ENCODE results near the gene KIFBP.
"Not testable (repeated sequence)": the region's sequence is repeated elsewhere in the genome, so short reads cannot be mapped to it uniquely, and the experiment has no call there.

KIFBP gene

DNA sequence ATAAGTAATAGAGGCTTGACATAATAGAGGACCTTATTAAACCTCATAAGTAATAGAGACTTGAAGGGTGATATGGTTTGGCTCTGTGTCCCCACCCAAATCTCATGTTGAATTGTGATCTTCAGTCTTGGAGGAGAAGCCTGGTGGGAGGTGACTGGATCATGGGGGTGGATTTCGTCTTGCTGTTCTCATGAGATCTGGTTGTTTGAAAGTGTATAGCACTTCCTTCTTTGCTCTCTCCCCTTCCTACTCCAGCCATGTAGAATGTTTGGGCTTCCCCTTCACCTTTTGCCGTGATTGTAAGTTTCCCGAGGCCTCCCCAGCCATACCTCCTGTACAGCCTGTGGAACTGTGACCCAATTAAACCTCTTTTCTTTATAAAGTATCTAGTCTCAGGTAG, 8.6 kb downstream of the KIFBP start:
- no peak for DNase-seq (ENCODE audit: low read depth in 2 of 2)

DNA sequence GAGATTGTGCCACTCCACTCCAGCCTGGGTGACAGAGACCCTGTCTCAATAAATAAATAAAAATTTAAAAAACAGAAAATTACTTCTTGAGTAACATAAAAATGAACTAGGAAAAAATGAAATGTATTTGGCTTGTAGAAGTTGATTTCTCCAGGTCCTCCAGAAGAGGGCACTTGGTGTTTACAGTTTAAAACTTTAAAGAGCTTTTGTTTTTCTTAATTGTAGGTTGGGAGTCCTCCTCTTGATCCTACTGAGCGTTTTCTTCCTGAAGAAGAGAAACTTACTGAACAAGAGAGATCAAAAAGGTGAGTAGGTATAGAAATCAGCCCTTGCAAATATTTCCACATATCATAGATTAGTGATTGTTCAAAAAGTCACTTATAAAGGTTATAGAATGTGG, 16.2 kb downstream of the KIFBP start:
- DNase-seq (ENCODE audit: low read depth in 2 of 2), result no peak

DNA sequence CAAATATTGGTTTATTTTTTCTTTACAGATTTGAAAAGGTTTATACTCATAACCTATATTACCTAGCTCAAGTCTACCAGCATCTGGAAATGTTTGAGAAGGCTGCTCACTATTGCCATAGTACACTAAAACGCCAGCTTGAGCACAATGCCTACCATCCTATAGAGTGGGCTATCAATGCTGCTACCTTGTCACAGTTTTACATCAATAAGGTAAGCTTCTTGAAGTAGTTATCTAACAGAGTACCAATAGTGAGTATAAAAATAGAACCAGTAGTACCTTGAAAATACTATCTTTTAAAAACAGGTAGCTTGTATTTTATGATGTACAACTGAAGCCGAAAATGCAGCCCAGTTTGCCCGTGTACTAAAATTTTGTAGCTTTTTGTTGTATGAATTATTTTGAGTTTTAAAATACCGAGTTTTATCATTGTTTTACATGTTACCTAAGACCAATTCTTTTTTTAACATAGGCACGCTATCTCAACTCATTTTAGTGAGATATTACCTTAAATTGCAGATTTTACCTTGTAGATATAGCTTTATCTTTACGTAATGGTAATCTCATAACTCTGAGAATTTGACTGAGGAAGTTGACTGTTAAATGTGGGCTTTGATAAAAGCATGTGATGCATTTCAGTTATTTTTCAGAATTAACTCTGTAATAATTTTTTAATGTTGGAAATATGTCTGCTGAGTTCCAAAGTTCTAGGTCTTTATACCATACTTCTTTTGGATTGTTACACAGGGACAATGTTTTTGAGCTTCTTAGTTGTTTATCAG, 17.3 kb downstream of the KIFBP start:
- no peak for DNase-seq (ENCODE audit: low read depth in 2 of 2)

DNA sequence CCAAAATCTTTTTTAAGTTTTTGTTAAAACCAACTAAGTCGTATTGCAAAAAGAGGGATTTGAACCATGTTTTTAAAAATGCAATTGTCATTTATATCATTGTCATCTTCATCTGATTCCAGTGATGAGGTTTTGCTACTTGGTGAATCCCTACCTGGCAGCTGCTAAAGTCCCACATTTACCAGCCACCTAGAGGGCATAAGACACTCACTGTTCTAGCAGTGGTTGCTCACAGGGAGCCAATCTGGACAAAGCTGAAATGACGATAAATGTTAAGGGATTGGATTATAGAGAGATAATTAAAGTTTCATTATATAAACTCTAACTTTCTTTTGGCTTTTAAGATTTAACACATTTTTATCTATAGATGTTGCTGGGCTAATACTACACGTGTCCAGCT, 18.7 kb downstream of the KIFBP start:
- DNase-seq (ENCODE audit: low read depth in 2 of 2), result no peak

DNA sequence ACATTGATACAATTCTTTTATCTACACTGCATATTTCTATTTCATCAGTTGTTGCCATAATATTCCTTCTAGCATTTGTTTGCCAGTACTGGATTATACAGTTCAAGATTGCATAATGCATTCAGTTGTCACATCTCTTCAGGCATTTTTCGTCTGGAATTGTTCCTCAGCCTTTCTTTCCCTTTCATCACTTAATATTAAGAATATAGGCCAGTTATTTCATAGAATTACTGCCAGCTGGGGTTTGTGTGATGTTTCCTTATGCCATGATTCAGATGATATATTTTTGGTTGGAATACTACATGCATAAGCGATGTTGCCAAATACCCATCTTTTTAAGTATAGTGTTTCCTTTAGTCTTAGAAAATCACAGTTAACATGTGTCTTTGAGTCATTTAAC, 20.8 kb downstream of the KIFBP start:
- no peak for DNase-seq (ENCODE audit: low read depth in 2 of 2)

DNA sequence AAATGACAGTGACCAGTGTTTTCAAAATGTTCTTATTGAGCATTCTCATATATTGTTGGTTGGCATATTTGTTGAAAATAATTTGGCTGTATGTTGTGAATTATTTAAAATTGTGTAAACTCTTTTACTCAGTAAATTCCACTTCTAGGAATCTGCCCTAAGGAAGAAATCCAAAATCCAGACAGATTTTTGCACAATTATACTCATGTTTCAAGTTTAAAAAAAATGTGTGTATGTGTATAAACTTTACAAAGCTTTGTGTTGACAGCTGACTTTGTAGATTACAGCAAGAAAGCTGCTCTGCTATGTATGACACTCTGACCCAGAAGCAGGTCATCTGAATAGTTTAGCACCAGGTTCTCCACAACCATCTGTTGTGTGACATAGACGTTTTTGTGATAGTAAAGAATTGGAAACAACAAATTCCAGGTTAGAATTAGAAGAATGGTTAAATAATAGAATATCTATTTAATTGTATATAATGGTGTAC, 21.6 kb downstream of the KIFBP start:
- no peak for DNase-seq (ENCODE audit: low read depth in 2 of 2)

DNA sequence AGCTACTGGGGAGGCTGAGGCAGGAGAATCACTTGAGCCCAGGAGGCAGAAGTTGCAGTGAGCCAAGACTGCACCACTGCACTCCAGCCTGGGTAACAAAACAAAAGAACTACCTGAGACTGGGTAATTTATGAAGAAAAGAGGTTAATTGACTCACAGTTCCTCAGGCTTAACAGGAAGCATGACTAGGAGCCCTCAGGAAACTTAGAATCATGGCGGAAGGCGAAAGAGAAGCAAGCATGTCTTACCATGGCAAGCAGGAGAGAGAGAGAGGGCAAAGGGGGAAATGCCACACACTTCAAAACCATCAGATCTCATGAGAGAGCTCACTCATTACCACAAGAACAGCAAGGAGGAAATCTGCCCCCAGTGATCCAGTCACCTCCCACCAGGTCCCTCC, 24.2 kb downstream of the KIFBP start:
- DNase-seq (ENCODE audit: low read depth in 2 of 2), result not testable (repeated sequence)

DNA sequence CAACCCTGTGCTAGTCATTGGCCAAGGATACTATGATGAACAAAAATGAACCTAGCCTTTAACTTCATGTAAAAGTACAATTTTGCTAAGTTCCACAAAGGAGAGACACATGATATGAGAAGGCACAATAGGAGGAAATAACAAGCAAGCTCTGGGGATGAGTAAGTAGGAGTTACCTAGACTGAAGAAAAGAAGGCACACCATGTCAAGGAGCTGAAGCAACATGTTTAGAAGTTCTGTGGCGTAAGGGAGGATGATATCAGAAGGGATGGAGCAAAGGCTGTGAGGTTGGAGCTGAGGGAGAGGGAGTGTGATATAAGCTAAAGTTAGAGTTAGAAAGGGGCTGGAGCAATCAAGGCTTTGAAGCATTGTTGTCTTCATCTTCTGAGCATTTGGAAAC, 25.6 kb downstream of the KIFBP start:
- DNase-seq (ENCODE audit: low read depth in 2 of 2), result no peak

DNA sequence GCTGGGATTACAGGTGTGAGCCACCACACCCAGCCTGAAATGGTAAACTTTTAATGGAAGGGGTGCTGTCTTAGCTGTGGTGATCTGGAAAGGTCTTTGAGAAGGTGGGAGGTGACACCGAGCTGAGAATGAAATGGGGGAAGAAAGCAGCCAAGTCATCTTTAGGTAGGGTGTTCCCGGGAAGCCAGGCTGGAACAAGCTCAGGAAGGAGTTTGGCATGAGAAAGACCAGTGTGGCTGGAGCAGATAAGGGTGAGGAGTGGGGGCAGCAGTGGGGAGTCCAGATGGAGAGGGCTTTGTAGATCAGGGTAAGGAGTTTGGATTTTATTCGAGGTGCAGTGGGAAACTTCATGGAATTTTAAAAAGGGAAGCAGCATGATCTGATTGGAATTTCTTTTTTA, 30.0 kb downstream of the KIFBP start:
- DNase-seq (ENCODE audit: low read depth in 2 of 2), result no peak

DNA sequence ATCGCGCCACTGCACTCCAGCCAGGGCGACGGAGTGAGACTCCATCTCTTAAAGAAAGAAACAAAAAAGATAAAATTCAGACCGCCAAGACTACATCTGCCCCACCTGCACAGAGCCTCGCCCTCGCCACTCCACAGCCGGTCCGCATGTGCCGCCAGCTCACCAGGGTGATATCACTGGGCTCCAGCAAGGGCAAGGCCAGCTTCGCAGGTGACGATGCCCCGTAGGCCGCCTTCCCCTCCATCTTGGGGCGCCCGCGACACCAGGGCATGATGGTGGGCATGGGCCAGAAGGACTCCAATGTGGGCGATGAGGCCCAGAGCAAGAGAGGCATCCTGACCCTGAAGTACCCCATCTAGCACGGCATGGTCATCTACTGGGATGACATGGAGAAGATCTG, 34.0 kb downstream of the KIFBP start:
- DNase-seq (ENCODE audit: low read depth in 2 of 2), result no peak

DNA sequence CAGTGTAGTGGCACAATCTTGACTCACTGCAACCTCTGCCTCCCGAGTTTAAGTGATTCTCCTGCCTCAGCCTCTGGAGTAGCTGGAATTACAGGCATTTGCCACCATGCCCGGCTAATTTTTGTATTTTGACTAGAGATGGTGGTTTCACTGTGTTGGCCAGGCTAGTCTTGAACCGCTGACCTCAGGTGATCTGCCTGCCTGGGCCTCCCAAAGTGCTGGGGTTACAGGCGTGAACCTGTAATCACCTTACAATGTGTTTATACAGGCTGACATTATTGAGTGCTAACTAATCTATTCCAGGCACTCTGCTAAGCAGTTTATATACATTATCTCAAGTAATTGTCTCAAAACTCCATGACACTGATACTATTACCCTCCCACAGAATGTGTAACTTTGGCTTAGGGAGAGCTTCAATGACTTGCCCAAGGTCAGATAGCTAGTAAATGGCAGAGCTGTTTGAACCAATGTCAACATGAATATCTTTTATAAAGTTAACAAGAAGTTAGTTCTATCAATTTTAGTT, 36.8 kb downstream of the KIFBP start:
- no peak for DNase-seq (ENCODE audit: low read depth in 2 of 2)

DNA sequence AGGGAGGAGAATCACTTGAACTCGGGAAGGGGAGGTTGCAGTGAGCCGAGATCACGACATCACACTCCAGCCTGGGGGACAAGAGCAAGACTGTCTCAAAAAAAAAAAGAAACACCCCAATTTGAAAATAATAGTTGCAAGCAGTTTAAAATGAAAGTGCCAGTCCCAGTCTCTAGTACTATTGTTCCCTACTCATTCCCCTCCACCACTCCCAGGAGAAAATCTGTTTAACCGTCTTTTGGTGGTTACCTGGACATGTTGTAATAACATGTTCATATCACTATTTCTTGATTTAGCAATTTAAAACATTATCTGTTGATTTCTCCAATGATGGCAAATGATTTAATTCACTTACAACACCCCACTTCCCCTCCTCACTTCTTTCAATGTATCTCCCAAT, 44.7 kb downstream of the KIFBP start:
- DNase-seq (ENCODE audit: low read depth in 2 of 2), result no peak

DNA sequence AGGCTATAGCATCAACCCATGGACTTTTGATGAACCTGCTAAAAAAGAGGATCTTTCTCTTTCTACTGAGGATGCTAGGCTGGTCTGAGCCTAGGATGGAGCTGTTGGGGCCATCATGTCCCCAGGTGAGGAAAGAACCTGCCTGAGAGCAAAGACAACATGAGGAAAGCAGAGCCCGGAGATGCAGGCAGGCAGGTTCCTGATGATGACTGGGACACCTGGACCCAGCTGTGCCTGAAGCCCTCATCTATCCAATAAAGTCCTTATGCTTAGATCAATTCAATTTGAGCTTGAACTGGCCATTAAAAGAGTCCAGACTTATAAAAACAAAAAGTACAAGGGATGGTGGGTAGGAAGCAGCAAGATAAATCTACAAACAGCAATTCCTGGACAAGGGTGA, 48.9 kb downstream of the KIFBP start:
- DNase-seq (ENCODE audit: low read depth in 2 of 2), result no peak

DNA sequence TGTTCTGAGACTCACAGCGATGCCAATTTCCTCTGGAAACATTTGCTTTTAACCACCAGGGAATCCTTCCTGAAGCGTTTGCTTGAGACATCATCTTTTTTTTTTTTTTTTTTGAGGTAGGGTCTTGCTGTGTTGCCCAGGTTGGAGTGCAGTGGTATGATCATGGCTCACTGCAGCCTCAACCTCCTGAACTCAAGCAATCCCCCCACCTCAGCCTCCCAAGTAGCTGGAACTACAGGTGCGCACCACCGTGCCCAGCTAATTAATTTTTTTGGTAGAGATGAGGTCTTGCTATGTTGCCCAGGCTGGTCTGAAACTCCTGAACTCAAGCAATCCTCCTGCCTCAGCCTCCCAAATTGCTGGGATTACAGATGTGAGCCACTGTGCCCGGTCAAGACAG, 52.3 kb downstream of the KIFBP start:
- DNase-seq (ENCODE audit: low read depth in 2 of 2), result not testable (repeated sequence)

DNA sequence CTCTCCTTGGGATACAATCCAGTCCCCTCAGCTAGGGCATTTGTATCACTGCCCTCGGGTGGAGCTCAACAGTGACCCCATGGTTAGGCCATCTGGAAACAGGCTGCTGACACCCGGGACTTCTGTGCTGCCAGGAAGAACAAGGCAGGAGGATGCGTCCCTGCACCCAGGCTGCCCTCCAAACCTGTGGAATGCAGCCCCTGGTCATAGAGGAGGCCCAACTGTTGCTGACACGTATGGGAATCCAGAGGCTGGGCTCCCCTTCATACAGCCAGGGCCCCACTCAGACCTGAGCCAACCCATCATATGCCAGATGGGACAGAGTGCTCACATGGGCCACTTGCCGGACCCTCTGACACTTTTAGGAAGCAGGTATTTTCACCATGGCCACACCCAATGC, 53.8 kb downstream of the KIFBP start:
- DNase-seq (ENCODE audit: low read depth in 2 of 2), result no peak

DNA sequence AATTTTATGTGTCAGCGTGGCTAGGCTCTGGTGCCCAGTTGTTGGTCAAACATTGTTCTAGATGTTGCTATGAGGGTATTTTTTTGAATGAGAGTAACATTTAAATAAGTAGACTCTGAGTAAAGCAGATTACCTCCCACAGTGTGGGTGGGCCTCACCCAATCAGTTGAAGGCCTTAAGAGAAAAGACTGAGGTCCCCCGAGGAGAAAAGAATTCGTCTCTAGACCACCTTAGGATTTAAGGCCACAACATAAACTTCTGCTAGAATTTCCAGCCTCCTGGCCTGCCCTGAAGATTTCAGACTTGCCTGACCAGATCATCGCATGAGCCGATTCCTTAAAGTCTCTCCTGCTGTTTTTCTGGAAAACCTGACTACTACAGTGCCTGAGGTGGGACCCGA, 54.2 kb downstream of the KIFBP start:
- DNase-seq (ENCODE audit: low read depth in 2 of 2), result no peak

DNA sequence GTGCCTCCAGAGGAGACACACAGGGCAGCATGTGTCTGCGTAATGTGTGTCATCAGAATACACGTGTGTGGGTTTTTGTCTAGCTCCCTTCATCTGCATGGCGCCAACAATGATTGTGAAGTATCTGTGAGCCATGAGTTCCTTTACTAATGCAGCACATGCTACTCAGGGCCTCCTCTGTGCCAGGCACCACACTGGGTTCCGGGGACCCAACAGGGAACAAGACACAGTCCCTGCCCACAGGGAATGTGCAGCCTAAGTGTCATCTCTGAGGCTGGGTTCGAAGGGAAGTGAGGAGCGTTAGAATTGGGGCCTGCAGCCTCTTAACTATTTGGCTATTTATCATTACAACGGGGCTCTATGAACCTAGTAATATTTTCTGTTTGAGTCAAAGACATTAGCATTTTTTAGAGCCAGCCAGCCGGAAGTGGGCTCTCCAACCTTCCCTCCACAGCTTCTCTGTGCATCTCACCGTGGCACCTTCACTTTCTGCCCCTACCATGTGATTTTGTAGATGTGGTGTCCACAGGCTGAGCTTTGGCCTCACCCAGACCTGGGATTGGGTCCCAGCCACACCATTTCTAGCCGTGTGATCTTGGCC, 55.4 kb downstream of the KIFBP start:
- DNase-seq (ENCODE audit: low read depth in 2 of 2), result no peak

DNA sequence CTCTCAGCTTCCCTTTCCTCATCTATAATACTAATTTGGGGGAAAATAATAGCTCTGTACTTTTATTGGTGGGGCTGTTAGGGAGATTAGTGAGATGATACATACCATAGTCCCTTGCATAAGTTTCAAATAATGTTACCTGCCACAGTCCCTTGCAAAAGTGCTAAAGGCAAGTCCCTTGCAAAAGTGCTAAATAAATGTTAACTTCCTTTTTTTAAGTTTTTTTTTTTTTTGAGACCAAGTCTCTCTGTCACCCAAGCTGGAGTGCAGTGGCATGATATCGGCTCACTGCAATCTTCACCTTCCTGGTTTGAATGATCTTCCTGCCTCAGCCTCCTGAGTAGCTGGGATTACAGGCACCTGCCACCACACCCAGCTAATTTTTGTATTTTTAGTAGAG, 55.9 kb downstream of the KIFBP start:
- DNase-seq (ENCODE audit: low read depth in 2 of 2), result no peak

DNA sequence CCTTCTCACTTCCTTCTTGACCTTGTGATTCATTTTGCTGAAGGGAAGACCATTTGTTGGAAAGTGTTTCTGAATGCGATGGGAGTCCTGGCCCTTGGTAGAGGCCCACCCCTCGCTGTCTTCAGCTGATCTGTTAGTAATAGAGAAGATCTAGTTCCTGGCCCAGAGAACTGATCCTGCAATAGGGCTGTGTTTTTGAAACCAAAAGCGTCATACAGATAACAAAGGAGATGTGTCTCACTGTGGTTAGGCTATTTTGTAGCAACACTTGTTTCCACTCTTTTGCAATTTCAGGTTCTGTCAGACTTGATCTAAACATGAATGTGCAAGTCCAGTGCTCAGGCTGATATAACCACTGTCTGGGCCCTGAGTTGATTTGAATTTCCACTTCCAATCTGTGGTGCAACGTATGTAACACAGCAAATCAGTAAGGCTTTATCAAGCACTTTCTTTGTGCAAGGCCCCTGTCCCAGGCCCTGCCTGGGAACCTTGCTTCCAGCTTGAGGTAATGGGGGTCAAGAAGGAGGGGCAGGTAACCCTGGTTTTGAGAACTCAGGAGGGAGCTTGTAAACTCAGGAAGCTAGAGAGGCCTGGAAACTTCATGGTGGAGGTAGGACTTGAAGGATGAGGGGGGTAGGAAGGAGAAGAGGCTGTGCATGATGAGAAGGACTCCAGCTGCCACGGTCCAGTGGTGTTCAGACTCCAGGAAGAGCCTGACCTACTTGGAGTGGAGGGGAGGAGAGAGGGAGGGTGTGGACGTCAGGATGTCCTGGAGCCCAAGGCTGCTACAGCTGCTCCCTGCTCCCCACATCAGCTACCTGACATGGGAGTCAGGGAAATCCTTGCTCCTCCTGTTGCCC, 57.1 kb downstream of the KIFBP start:
- no peak for DNase-seq (ENCODE audit: low read depth in 2 of 2)

DNA sequence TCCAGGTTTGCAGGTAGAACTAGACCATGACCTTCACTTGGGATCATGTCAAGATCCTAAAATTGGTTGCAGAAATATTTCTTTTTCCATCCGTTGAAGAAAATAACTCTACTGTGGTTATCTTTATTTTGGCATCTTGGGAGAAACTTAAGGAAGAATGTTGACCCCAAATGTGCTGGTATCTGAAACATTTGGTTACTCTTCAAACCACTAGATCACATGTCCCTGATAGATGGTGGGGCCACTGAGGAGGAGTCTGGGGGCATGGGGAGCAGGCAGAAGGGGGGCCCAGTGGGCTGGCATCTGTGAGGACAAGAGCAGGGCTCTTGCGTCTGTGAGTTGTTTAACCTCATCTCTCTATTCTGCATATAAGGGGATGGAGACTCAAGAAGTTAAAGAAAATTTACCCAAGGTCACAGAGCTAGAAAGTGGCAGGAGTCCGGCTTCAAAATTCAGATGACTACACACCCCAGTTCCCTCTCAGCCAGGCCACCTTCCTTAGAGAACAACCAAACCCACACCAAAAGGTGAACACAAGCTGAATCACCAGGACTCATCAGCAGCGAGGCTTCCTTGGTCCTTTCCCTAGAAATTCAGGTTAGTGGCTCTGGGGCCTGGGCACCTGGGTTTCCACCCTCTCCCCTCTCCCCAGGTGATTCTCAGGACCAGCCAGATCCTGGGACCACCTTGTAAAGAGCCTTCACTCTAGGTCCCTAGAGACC, 58.7 kb downstream of the KIFBP start:
- DNase-seq (ENCODE audit: low read depth in 2 of 2), result no peak

DNA sequence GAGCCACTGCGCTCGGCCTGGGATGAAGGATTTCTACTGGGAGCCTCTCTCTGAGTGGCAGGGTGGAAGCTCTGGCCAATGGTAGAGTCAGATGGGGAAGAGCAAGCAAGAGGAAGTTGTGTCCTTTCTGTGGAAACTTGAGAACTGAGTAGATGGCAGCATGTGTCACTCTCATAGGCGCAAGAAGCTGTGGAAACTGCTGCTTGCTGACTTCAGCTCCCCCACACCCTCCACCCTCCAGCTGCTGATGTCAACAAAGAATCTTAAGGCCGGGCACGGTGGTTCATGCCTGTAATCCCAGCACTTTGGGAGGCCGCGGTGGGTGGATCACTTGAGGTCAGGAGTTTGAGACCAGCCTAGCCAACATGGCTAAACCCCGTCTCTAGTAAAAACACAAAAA, 59.5 kb downstream of the KIFBP start:
- no peak for DNase-seq (ENCODE audit: low read depth in 2 of 2)

DNA sequence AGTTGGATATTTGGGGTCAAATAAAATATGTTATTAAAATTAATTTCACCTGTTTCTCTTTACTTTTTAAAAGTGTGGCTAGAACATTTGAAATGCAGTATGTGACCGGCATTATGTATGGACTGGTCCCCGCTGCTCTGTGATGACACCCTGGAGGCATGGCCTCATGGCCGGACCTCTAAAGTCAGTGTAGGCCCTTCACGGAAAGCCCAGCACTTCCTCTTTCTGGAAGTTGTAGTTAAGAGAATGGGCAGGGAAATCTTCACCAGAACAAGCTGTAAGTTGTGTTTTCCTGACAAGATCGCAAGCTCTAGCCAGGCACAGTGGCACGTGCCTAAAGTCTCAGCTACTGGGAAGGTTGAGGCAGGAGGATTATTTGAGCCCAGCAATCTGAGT, 61.0 kb downstream of the KIFBP start:
- DNase-seq (ENCODE audit: low read depth in 2 of 2), result no peak

Measured in stimulated activated CD8-positive, alpha-beta memory T cell treated with anti-CD3 and anti-CD28 coated beads, Interleukin-7, amount 100 ng/mL, for 1 hour (primary cell).